ENCODE results near the gene DPYD. TPM values are rescaled to one million over a fixed set of nuclear protein-coding genes. Genes with fewer than 3 reads are reported as not detected.

Gene DPYD
- total and polyA plus RNA-seq, 12 donors = 4.1 to 22.0 (median 7.0) TPM

DNA sequence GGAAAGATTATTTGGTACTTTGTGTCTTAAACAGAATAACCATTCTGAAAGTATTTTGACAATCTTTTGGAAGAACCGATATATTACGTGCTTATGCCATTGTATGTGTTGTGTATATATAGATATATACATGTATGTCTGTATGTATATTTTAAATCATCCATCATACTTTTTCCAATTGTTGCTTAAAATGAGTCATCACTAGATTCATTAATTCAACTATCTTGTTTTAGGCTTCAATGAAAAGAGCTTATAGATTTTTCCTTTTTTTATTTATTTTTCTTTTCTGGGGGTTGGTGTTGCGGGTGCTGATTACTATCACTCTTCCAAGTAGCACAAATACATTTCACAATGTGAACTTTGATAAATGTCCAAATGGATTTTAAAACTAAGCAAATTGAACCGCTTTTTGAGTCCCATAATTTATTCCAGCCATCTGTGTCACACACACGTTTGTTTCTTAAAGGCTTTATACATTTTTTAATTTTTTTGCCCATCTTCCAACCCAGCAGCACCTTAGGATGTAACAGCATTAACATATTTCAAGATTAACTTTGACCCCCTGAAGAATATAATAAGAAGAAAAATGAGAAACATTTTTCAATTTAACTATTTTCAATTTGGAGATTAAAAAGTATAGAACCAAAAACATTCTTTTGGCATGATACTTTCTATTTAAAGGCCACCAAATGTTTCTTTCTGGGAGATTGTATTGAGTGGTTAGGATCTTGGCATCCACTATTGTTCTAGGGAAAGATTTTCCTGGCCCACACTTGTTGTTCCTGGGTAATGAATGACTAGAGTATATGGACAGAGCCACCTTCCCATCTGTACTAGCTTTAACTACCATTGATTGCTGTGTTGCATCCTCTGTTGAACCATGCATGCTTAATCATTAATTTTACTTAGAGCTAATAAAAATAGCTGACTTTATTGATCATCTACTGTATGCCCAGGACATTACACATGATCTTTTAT is 9.3 kb upstream of the DPYD start:
- Histone ChIP-seq H3K27me3 (no peaks in the 10 kb centered on the region), H3K4me1 (no peaks in the 10 kb centered on the region), H3K4me3 (no peak overlapping the region), H3K36me3 (no peaks in the 10 kb centered on the region), H3K27ac (no peak overlapping the region), H3K9me3 (peaks cover 0 to 4% (median 0%) of the 10 kb centered on the region in 11 donors)
- TF ChIP-seq, protein P1, sequence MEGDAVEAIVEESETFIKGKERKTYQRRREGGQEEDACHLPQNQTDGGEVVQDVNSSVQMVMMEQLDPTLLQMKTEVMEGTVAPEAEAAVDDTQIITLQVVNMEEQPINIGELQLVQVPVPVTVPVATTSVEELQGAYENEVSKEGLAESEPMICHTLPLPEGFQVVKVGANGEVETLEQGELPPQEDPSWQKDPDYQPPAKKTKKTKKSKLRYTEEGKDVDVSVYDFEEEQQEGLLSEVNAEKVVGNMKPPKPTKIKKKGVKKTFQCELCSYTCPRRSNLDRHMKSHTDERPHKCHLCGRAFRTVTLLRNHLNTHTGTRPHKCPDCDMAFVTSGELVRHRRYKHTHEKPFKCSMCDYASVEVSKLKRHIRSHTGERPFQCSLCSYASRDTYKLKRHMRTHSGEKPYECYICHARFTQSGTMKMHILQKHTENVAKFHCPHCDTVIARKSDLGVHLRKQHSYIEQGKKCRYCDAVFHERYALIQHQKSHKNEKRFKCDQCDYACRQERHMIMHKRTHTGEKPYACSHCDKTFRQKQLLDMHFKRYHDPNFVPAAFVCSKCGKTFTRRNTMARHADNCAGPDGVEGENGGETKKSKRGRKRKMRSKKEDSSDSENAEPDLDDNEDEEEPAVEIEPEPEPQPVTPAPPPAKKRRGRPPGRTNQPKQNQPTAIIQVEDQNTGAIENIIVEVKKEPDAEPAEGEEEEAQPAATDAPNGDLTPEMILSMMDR (IDR thresholded peaks at IDR 0.05) = no peak
- no peak for DNase-seq
- ATAC-seq = no peak
- intact Hi-C loops (cut with DNase I) = no loop called here
- 74 to 90% methylated on average over 5 of the region's 5 CpGs for WGBS, 2 donors

DNA sequence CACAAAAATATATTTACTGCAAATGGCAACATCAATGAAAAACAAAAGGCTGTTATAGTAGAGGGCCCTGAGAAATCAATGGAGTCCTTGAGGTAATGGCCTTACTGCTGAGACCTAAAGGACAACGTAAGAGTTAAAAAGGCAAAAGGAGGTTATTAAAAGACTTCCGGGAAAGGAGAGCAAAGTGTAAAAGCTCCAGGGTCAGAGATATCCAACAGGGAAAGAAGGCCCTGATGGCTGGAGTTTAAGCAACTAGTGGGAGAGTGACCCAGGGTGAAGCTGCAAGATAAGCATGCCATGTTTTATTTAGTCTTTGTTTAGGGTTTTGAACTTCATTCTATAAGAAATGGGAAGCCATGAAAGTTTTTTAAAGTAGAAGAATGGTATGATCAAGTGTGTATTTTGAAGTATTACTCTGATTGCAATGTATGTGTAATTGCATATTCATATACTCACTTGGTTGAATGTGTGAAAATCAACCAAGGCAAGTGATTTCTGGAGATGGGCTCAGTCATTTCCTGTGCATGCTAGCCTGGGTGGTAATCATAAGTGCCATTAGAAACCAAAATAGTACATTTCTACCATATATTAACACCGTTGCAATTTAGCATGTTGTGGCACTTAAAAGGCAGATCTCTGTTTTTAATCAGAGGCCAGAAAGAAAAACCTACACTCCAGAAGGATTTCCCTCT is 5.3 kb upstream of the DPYD start:
- no peaks in the 10 kb centered on the region for H3K36me3 ChIP-seq
- DNase-seq (no peak), ATAC-seq (no peak)
- H3K27ac ChIP-seq = no peak overlapping the region
- intact Hi-C loops (cut with DNase I) = no loop called here
- WGBS, 2 donors = 35 to 52% methylated on average over 3 of the region's 3 CpGs
- no peaks in the 10 kb centered on the region for H3K27me3 ChIP-seq
- peaks cover 0 to 4% (median 0%) of the 10 kb centered on the region in 11 donors for H3K9me3 ChIP-seq
- no peak overlapping the region for H3K4me3 ChIP-seq
- TF ChIP-seq, protein P1 (IDR thresholded peaks at IDR 0.05) = no peak
- H3K4me1 ChIP-seq = peaks cover 0 to 6% (median 0%) of the 10 kb centered on the region in 9 donors

DNA sequence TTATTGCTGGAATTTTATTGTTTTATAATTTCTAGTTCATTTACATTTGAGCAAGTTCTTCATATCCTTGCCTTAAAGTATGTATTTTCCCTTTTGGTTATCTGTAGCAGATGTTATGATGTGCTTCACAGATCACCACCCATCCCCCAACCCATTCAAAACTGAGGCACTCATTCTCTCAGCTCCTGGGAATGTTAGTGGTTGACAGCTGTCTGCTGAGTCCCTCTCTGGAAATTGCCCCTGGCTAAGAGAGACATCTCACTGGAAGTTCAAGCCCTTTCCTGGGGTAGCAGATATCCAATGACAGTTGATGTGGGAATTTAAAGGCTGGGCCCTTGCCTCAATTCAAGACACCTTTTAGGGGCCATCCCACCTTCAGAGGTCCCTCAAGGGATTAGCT is 4.3 kb upstream of the DPYD start:
- peaks cover 0 to 4% (median 0%) of the 10 kb centered on the region in 11 donors for H3K9me3 ChIP-seq
- H3K36me3 ChIP-seq = no peaks in the 10 kb centered on the region
- H3K4me3 ChIP-seq = no peak overlapping the region
- DNase-seq = no peak
- TF ChIP-seq, protein P1 (IDR thresholded peaks at IDR 0.05) = no peak
- H3K27me3 ChIP-seq = no peaks in the 10 kb centered on the region
- peaks cover 0 to 6% (median 0%) of the 10 kb centered on the region in 9 donors for H3K4me1 ChIP-seq
- intact Hi-C loops (cut with DNase I) = no loop called here
- H3K27ac ChIP-seq = no peak overlapping the region
- ATAC-seq = no peak

DNA sequence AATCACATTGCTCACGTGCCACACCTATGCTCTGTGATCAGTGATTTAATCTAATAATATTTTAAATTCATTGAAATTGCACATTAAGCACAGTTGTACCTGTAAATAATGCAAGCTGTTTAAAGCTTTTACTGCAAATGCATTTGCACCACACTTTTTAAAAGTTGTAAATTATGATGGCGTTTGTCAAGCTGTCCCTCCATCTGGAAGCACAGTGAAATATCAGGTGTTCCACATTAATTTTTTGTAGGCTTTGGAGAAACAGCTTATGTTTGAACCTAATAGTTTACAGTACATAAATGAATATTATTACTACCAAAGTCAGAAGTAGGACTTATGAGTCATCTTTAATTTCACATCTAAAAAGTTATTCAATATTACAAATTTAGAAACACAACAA is 3.0 kb upstream of the DPYD start:
- H3K9me3 ChIP-seq = peaks cover 0 to 4% (median 0%) of the 10 kb centered on the region in 11 donors
- DNase-seq (no peak), ATAC-seq (no peak)
- intact Hi-C loops (cut with DNase I) = no loop called here
- no peak overlapping the region for H3K4me3 ChIP-seq
- H3K27ac ChIP-seq = no peak overlapping the region
- no peaks in the 10 kb centered on the region for H3K27me3 ChIP-seq
- H3K36me3 ChIP-seq = no peaks in the 10 kb centered on the region
- peaks cover 0 to 12% (median 4%) of the 10 kb centered on the region in 9 donors for H3K4me1 ChIP-seq
- TF ChIP-seq, protein P1 (IDR thresholded peaks at IDR 0.05) = no peak
- WGBS, 2 donors = 85 to 90% methylated on average over 2 of the region's 2 CpGs

All from heart right ventricle (tissue), 16 donors.